HEK293T (cell line): ENCODE measurements around the gene DCUN1D4.

ENCODE experiments used
- ARNT ChIP-seq: fragments of 450-650 bp; IDR thresholded peaks from 2 replicates; pipeline ENCODE4 v1.6.1; 2017; ENCODE audit warnings: mild to moderate bottlenecking
- FOXM1 ChIP-seq: fragments of 450-650 bp; IDR thresholded peaks from 2 replicates; pipeline ENCODE4 v1.6.1; 2017; ENCODE audit warnings: mild to moderate bottlenecking, borderline replicate concordance
- NFRKB ChIP-seq: fragments of 450-650 bp; IDR thresholded peaks from 2 replicates; pipeline ENCODE4 v1.6.1; 2016; ENCODE audit warnings: mild to moderate bottlenecking, moderate library complexity

DNA sequence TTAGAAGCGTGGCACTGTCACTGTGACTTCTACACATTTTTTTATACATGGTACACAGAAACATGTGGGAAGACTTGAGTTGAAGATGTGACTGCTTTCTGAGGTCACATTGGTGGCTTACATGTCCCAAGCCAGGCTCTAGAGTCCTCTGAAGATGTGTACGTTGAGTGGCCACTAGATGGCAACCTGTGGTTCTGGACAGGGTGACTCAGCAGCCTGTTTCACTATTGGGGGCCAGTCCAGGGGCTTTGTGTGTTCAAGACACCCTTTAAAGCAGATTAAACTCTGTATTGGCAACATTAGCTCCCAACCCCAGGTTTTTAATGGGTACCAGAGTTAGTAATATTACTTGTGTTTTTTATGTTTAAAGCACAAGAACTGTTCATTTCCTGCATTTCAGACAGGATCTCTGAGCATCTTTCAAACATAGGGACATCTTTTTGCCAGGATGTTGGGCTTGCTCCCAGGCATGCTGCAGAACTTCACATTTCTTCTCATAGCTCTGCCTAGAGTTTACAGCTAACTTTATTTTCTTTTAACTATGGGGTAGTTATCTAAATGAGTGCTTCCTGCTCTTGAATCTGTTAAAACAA, 53.0 kb downstream of the DCUN1D4 start:
- TF ChIP-seq ARNT: no peak
- no peak for TF ChIP-seq NFRKB
- no peak for TF ChIP-seq FOXM1
